Measurements from ENCODE around the gene RBFOX2. TPM values are rescaled to one million over a fixed set of nuclear protein-coding genes. Genes with fewer than 3 reads are reported as not detected.
"Not testable (repeated sequence)": the region's sequence is repeated elsewhere in the genome, so short reads cannot be mapped to it uniquely, and the experiment has no call there.

RBFOX2 gene
- polyA plus RNA-seq, 1 donor = 67.0 TPM

DNA sequence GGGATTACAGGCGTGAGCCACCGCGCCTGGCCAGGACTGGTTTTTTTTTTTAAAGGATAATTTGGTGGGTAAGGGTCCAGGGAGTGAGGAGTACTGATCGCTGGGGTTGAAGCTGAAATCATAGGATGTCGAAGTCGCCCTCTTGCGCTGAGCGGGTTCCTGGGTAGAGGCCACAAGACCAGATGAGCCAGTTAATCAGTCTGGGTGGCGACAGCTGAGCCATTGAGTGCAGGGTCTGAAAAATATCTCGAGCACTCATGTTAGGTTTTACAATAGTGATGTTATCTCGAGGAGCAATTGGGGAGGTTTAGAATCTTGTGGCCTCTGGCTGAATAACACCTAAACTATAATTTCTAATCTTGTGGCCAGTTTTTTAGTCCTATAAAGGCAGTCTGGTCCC lies 303.1 kb downstream of the RBFOX2 start:
- H3K4me3 ChIP-seq (ENCODE audit: low read length) = no peak overlapping the region
- H3K4me1 ChIP-seq (ENCODE audit: control insufficient read depth, insufficient read depth, low read length) = no peaks in the 10 kb centered on the region
- H3K36me3 ChIP-seq (ENCODE audit: control insufficient read depth, insufficient read depth, low read length) = no peaks in the 10 kb centered on the region
- no peaks in the 10 kb centered on the region for H3K9me3 ChIP-seq (ENCODE audit: control insufficient read depth, low read depth, low read length)
- H3K27me3 ChIP-seq (ENCODE audit: control insufficient read depth, insufficient read depth, low read length) = no peaks in the 10 kb centered on the region
- WGBS (ENCODE audit: insufficient coverage, low lambda C conversion rate) = 17% methylated on average over 1 of the region's 11 CpGs
- no peak for DNase-seq
- H3K27ac ChIP-seq (ENCODE audit: low read length) = no peak overlapping the region

DNA sequence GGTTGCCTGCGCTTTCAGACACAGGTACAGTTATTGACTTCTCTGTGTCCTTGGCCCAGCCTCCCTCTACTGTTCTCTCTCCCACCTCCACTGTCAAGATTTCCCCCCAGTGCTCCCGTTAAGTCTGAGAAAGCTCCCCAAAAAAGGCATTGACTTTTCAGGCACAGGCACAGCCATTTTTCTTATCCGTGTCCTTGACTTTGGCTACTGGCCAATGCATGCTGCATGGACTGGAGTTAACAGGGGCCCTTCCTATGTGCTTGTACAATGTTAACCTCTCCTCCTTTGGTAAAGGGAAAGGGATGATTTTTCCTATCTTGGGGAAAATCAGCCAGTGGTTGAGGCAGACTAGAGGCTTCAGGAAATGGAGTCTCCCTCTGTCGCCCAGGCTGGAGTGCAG lies 306.7 kb downstream of the RBFOX2 start:
- WGBS (ENCODE audit: insufficient coverage, low lambda C conversion rate) = no CpG with 5 or more reads among the region's 4 CpGs
- no peak overlapping the region for H3K27ac ChIP-seq (ENCODE audit: low read length)
- H3K9me3 ChIP-seq (ENCODE audit: control insufficient read depth, low read depth, low read length) = peaks cover 5% of the 10 kb centered on the region
- no peak overlapping the region for H3K4me3 ChIP-seq (ENCODE audit: low read length)
- DNase-seq = no peak
- no peaks in the 10 kb centered on the region for H3K27me3 ChIP-seq (ENCODE audit: control insufficient read depth, insufficient read depth, low read length)
- no peaks in the 10 kb centered on the region for H3K4me1 ChIP-seq (ENCODE audit: control insufficient read depth, insufficient read depth, low read length)
- H3K36me3 ChIP-seq (ENCODE audit: control insufficient read depth, insufficient read depth, low read length) = no peaks in the 10 kb centered on the region

DNA sequence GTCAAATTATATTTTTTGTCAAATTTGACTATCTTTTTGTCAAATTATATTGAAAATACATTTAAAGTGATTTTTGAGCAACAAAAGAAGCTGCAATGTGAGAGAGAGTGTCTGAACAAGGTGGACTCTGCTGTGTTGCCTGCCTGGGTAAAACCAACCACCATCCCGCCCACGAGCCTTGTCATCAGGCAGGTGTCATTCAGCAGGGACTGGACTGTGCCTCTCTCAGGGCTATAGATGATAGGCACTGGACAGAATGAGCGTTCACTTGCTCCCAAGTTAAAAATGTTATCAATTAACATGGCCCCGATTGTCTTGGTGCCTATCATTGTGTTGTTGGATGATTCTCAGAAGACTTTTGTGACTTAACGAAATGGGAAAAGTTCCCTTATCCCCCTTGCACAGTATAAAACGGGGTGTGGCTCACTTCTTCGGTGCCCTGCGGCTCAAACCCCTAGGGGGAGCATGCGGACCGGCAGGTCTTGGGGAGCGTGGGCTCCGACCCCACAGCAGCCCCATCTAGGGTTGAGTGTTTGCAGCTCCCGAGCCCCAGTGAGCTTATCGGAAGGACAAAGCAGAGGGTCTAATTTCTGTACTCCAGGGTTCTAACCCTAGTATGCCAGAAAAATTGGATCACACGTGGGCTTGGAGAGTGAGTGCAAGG lies 309.3 kb downstream of the RBFOX2 start:
- H3K27me3 ChIP-seq (ENCODE audit: control insufficient read depth, insufficient read depth, low read length) = no peaks in the 10 kb centered on the region
- 100% methylated on average over 1 of the region's 15 CpGs for WGBS (ENCODE audit: insufficient coverage, low lambda C conversion rate)
- H3K4me3 ChIP-seq (ENCODE audit: low read length) = no peak overlapping the region
- H3K9me3 ChIP-seq (ENCODE audit: control insufficient read depth, low read depth, low read length) = peaks cover 5% of the 10 kb centered on the region
- DNase-seq = no peak
- no peaks in the 10 kb centered on the region for H3K4me1 ChIP-seq (ENCODE audit: control insufficient read depth, insufficient read depth, low read length)
- H3K36me3 ChIP-seq (ENCODE audit: control insufficient read depth, insufficient read depth, low read length) = no peaks in the 10 kb centered on the region
- H3K27ac ChIP-seq (ENCODE audit: low read length) = no peak overlapping the region

DNA sequence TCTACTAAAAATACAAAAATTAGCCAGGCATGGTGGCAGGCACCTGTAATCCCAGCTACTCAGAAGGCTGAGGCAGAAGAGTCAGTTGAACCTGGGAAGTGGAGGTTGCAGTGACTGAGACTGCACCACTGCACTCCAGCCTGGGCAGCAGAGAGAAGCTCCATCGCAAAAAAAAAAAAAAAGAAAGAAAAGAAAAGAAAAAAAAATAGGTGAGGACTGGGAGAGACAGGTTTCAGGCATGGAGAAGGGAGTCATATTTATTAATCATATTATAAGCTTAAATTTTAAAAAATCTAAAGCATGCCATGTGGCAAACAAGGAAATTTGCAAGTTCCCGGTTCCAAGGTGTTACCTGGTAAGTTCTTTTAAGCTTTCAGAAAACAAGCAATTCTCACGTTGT lies 311.1 kb downstream of the RBFOX2 start, which contains the start of gene APOL5:
APOL5 (plus strand) TSS at position 301 of the 400 bp plus-strand sequence; CDS start at position 301, 0 bp downstream.
- no peaks in the 10 kb centered on the region for H3K4me1 ChIP-seq (ENCODE audit: control insufficient read depth, insufficient read depth, low read length)
- no peak for DNase-seq
- no peak within 1 kb of the TSS for H3K4me3 ChIP-seq (ENCODE audit: low read length)
- no peaks in the 10 kb centered on the region for H3K36me3 ChIP-seq (ENCODE audit: control insufficient read depth, insufficient read depth, low read length)
- 63% methylated on average over 1 of the region's 3 CpGs for WGBS (ENCODE audit: insufficient coverage, low lambda C conversion rate)
- no peak within 1 kb of the TSS for H3K27ac ChIP-seq (ENCODE audit: low read length)
- H3K9me3 ChIP-seq (ENCODE audit: control insufficient read depth, low read depth, low read length) = peaks cover 5% of the 10 kb centered on the region
- no peaks in the 10 kb centered on the region for H3K27me3 ChIP-seq (ENCODE audit: control insufficient read depth, insufficient read depth, low read length)

DNA sequence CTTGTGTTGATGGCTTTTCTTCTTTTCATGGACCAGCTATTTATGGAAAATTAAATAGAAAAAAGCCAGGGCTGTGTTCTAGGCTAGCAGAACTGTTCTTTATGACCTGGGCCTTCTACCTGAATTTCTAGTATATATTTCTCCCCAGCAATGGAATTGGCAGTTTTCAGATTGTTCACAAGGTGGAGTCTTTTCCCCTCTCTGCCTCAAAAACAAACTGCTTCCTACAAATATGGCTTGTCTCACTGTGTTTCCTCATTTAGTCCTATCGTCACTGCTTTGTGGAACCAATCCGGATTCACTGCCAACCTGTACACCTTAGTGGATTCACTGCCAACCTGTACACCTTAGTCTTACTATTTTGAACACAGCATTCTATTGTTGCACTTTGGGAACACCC lies 316.0 kb downstream of the RBFOX2 start:
- Histone ChIP-seq H3K36me3 (ENCODE audit: control insufficient read depth, insufficient read depth, low read length) (no peaks in the 10 kb centered on the region), H3K9me3 (ENCODE audit: control insufficient read depth, low read depth, low read length) (no peaks in the 10 kb centered on the region), H3K4me1 (ENCODE audit: control insufficient read depth, insufficient read depth, low read length) (no peaks in the 10 kb centered on the region), H3K4me3 (ENCODE audit: low read length) (no peak overlapping the region), H3K27ac (ENCODE audit: low read length) (no peak overlapping the region), H3K27me3 (ENCODE audit: control insufficient read depth, insufficient read depth, low read length) (no peaks in the 10 kb centered on the region)
- WGBS (ENCODE audit: insufficient coverage, low lambda C conversion rate) = 80% methylated on average over 2 of the region's 2 CpGs
- DNase-seq = no peak

DNA sequence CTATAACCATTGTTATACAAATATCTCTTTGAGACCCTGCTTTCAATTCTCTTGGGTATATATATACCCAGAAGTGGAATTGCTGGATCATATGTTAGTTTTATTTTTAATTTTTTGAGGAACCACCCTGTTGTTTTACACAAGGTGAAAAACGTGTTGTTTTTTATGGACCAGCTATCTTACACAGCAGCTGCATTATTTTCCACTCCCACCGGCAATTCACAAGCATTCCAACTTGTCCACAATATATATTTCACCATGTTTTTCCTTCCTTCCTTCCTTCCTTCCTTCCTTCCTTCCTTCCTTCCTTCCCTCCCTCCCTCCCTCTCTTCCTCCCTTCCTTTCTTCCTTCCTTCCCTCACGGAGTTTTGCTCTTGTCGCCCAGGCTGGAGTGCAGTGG lies 317.3 kb downstream of the RBFOX2 start:
- 94% methylated on average over 2 of the region's 4 CpGs for WGBS (ENCODE audit: insufficient coverage, low lambda C conversion rate)
- Histone ChIP-seq H3K27ac (ENCODE audit: low read length) (no peak overlapping the region), H3K9me3 (ENCODE audit: control insufficient read depth, low read depth, low read length) (no peaks in the 10 kb centered on the region), H3K4me1 (ENCODE audit: control insufficient read depth, insufficient read depth, low read length) (no peaks in the 10 kb centered on the region), H3K27me3 (ENCODE audit: control insufficient read depth, insufficient read depth, low read length) (no peaks in the 10 kb centered on the region), H3K4me3 (ENCODE audit: low read length) (no peak overlapping the region), H3K36me3 (ENCODE audit: control insufficient read depth, insufficient read depth, low read length) (no peaks in the 10 kb centered on the region)
- DNase-seq = no peak

DNA sequence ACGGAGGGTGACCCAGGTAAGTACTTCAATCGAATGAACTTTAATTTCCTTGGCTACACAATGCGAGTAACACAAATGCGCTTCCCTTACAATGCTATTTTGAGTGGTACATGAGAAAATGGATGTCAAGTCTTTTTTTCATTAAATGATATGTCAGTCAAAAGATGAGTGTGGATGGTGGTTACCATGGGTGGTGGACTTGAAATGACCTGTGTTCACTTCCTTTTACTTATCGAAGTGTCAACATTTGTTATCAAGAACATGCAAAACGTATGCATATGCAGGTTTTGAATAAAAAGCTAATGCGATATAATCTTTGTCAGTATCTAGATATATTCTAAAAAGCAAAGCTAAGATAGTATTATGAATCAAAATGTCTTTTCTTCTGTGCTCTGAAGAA lies 319.7 kb downstream of the RBFOX2 start:
- WGBS (ENCODE audit: insufficient coverage, low lambda C conversion rate) = 87% methylated on average over 6 of the region's 7 CpGs
- Histone ChIP-seq H3K36me3 (ENCODE audit: control insufficient read depth, insufficient read depth, low read length) (no peaks in the 10 kb centered on the region), H3K27ac (ENCODE audit: low read length) (no peak overlapping the region), H3K4me1 (ENCODE audit: control insufficient read depth, insufficient read depth, low read length) (no peaks in the 10 kb centered on the region), H3K27me3 (ENCODE audit: control insufficient read depth, insufficient read depth, low read length) (no peaks in the 10 kb centered on the region), H3K4me3 (ENCODE audit: low read length) (no peak overlapping the region), H3K9me3 (ENCODE audit: control insufficient read depth, low read depth, low read length) (no peaks in the 10 kb centered on the region)
- DNase-seq = no peak

DNA sequence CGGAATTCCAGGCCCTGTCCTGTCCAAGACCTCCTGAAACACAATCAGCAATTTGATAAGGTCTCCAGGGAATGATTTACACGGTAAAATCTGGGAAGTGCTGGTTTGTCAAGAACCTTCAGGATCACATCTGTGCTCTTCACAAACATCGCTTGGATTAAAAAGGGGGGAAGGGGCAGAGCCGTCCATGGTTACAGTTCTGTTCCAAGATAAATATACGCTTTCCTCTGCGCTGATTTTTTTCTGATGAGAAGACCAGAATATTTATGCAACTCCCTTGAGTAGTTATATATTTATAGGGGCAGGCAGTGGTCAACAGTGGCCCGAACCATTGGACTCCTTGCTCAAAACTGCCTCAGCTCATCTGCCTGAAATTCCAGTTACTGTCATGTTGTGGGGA lies 320.2 kb downstream of the RBFOX2 start:
- Histone ChIP-seq H3K27me3 (ENCODE audit: control insufficient read depth, insufficient read depth, low read length) (no peaks in the 10 kb centered on the region), H3K27ac (ENCODE audit: low read length) (no peak overlapping the region), H3K9me3 (ENCODE audit: control insufficient read depth, low read depth, low read length) (no peaks in the 10 kb centered on the region), H3K4me3 (ENCODE audit: low read length) (no peak overlapping the region), H3K36me3 (ENCODE audit: control insufficient read depth, insufficient read depth, low read length) (no peaks in the 10 kb centered on the region), H3K4me1 (ENCODE audit: control insufficient read depth, insufficient read depth, low read length) (no peaks in the 10 kb centered on the region)
- DNase-seq = no peak
- 50% methylated on average over 1 of the region's 7 CpGs for WGBS (ENCODE audit: insufficient coverage, low lambda C conversion rate)

DNA sequence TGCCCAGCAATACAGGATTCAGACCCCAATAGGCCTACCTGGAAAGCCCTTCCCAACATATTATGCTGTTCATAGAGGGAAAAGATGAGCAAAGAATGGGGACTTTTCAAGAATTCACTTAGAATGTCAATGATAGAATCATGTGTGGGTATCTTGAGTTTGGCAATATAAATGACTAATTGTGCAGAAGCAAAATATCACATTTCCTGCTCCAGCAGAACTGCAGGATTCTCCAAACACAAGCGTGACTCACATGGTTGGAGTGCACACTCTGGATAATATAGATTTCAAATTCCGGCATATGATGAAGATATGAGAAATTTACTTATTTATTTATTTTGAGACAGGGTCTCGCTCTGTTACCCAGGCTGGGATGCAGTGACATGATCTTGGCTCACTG lies 323.5 kb downstream of the RBFOX2 start:
- Histone ChIP-seq H3K4me3 (ENCODE audit: low read length) (no peak overlapping the region), H3K27me3 (ENCODE audit: control insufficient read depth, insufficient read depth, low read length) (no peaks in the 10 kb centered on the region), H3K9me3 (ENCODE audit: control insufficient read depth, low read depth, low read length) (no peaks in the 10 kb centered on the region), H3K36me3 (ENCODE audit: control insufficient read depth, insufficient read depth, low read length) (no peaks in the 10 kb centered on the region), H3K4me1 (ENCODE audit: control insufficient read depth, insufficient read depth, low read length) (no peaks in the 10 kb centered on the region), H3K27ac (ENCODE audit: low read length) (no peak overlapping the region)
- no CpG with 5 or more reads among the region's 3 CpGs for WGBS (ENCODE audit: insufficient coverage, low lambda C conversion rate)
- no peak for DNase-seq

DNA sequence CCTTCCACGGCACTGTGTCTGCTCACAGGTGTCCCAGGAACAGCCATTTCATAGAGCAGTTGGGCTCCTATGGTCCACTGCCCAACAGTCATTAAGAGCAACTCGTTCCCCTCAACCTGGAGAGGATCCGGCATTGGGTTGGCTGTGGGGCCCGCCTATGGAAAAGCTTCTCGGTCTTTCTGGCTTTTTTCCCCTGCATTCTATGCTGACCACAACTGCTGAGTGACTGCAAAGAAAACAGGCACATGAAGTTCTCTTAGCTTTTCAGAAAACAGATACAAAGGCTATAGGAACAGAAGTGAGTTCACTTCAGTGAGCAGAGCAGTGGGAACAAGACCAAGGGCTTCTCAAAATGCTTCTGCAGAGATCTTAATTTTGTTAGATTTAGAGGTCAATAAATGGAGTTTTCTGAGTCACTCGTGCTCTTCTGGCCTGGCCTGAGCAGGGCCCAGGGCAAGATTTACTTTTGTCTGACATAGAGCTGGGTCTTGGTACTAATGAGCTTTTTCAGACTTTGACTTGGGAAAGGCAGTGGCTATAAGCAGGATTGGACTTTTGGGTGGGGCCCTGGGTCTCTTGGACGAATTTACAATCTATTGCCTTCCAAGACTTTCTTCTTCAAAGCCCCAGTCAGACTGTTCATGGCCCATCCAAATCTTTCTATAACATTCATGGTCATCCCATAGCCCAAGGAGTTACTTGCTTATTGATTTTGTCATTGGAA lies 324.6 kb downstream of the RBFOX2 start:
- no CpG with 5 or more reads among the region's 7 CpGs for WGBS (ENCODE audit: insufficient coverage, low lambda C conversion rate)
- H3K9me3 ChIP-seq (ENCODE audit: control insufficient read depth, low read depth, low read length) = no peaks in the 10 kb centered on the region
- H3K27me3 ChIP-seq (ENCODE audit: control insufficient read depth, insufficient read depth, low read length) = no peaks in the 10 kb centered on the region
- H3K36me3 ChIP-seq (ENCODE audit: control insufficient read depth, insufficient read depth, low read length) = no peaks in the 10 kb centered on the region
- DNase-seq = no peak
- H3K4me3 ChIP-seq (ENCODE audit: low read length) = no peak overlapping the region
- no peak overlapping the region for H3K27ac ChIP-seq (ENCODE audit: low read length)
- no peaks in the 10 kb centered on the region for H3K4me1 ChIP-seq (ENCODE audit: control insufficient read depth, insufficient read depth, low read length)

DNA sequence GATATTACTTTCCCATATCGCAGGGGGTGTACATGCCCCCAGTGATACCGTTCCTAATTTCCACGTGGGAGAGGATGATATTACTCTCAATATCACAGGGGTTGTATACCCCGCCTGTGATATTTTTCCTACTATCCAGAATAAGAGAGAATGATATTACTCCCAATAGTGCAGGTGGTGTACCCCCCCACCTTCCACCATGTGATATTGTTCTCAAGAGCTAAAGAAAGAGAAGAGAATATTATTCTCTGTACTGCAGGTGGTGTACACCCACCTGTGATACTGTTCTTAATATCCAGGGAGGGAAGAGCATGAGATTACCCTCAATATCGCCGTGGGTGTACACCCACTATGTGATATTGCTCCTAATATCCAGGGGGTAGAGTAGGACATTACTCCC lies 328.8 kb downstream of the RBFOX2 start:
- H3K4me1 ChIP-seq (ENCODE audit: control insufficient read depth, insufficient read depth, low read length); H3K36me3 ChIP-seq (ENCODE audit: control insufficient read depth, insufficient read depth, low read length); DNase-seq; H3K4me3 ChIP-seq (ENCODE audit: low read length); H3K9me3 ChIP-seq (ENCODE audit: control insufficient read depth, low read depth, low read length); H3K27me3 ChIP-seq (ENCODE audit: control insufficient read depth, insufficient read depth, low read length); H3K27ac ChIP-seq (ENCODE audit: low read length): not testable (repeated sequence)
- WGBS (ENCODE audit: insufficient coverage, low lambda C conversion rate) = no CpG with 5 or more reads among the region's 6 CpGs

All from large intestine (tissue), 3 donors.